Activated naive CD4-positive, alpha-beta T cell treated with anti-CD3 and anti-CD28 coated beads for 36 hours (primary cell): ENCODE measurements around the gene ZNF23. TPM values are rescaled to one million over a fixed set of nuclear protein-coding genes. Genes with fewer than 3 reads are reported as not detected.

Experiments used
- CTCF ChIA-PET: fragments of 350-600 bp; sonication (Branson Sonifier 250); formaldehyde crosslinking; loops from one replicate; lab custom pipeline; 2021; ENCODE audit warnings: antibody characterized with exemption; lab: Charles Lee
- DNase-seq: peaks from one replicate; pipeline ENCODE4 v3.0.0-alpha.2; 2020
- H3K27ac Mint-ChIP-seq: one replicate; pipeline ENCODE4 v1.8.0; 2021; ENCODE audit warnings: mild to moderate bottlenecking, mixed read lengths
- H3K27me3 Mint-ChIP-seq: one replicate; pipeline ENCODE4 v1.8.0; 2021; ENCODE audit warnings: low read depth, mixed read lengths
- H3K36me3 Mint-ChIP-seq: one replicate; pipeline ENCODE4 v1.8.0; 2021; ENCODE audit warnings: low read depth, mixed read lengths
- H3K4me1 Mint-ChIP-seq: one replicate; pipeline ENCODE4 v1.8.0; 2021; ENCODE audit warnings: low read depth, mixed read lengths
- H3K4me3 Mint-ChIP-seq: one replicate; pipeline ENCODE4 v1.8.0; 2021; ENCODE audit warnings: mild to moderate bottlenecking, moderate library complexity, mixed read lengths
- H3K9me3 Mint-ChIP-seq: one replicate; pipeline ENCODE4 v1.8.0; 2021; ENCODE audit warnings: mixed read lengths
- intact Hi-C: fragments of 100-400 bp; cut with micrococcal nuclease; formaldehyde crosslinking; loops from one replicate; pipeline ENCODE4 v1.15.1; 2023
- total RNA-seq, 2 experiments: library from RNA; stranded (reverse); gene quantifications; one replicate each; pipeline ENCODE4 v1.2.3, GENCODE V29; 2021

The ZNF23 gene
- total RNA-seq, 2 experiments from 2014 or later, result 6.9 to 7.1 TPM

GRCh38 chr16:71464231-71464630, 2.2 kb upstream of the ZNF23 start:
- CTCF ChIA-PET, result interaction anchor here (1.0 to 4.9 kb wide), 5 partner anchors 10 to 51 kb away, joined by 3 to 20 read pairs (median 4); no protein-coding TSS in a partner anchor
- no peak overlapping the region for H3K27ac Mint-ChIP-seq
- H3K4me1 Mint-ChIP-seq, result peaks cover 18% of the 10 kb centered on the region
- no peak for DNase-seq
- H3K36me3 Mint-ChIP-seq, result no peaks in the 10 kb centered on the region
- H3K27me3 Mint-ChIP-seq, result no peaks in the 10 kb centered on the region
- intact Hi-C loops, result loop anchor here (5.0 kb wide), 2 partner anchors 33 to 258 kb away; partner anchors contain the start of gene PHLPP2
- no peaks in the 10 kb centered on the region for H3K9me3 Mint-ChIP-seq
- H3K4me3 Mint-ChIP-seq, result no peak overlapping the region

- Mint-ChIP-seq H3K27me3 (no peaks in the 10 kb centered on the region), H3K9me3 (no peaks in the 10 kb centered on the region), H3K27ac (no peak overlapping the region), H3K4me3 (peak overlapping the region; percentile 89), H3K4me1 (peaks cover 18% of the 10 kb centered on the region), H3K36me3 (peaks cover 7% of the 10 kb centered on the region)
- intact Hi-C loops, result loop anchor here (5.0 kb wide), 2 partner anchors 36 to 261 kb away; partner anchors contain the start of gene PHLPP2
- CTCF ChIA-PET, result interaction anchor here (0.6 to 4.9 kb wide), 2 partner anchors 20 to 39 kb away, joined by 3 to 20 read pairs; no protein-coding TSS in a partner anchor
- no peak for DNase-seq
Observed at GRCh38 chr16:71460941-71461340, 1.1 kb downstream of the ZNF23 start.

GRCh38 chr16:71460236-71460635, 1.8 kb downstream of the ZNF23 start:
- H3K4me1 Mint-ChIP-seq, result peaks cover 18% of the 10 kb centered on the region
- H3K27me3 Mint-ChIP-seq, result no peaks in the 10 kb centered on the region
- H3K4me3 Mint-ChIP-seq, result no peak overlapping the region
- CTCF ChIA-PET, result interaction anchor here (0.6 to 4.9 kb wide), 3 partner anchors 20 to 40 kb away, joined by 3 to 20 read pairs (median 3); no protein-coding TSS in a partner anchor
- H3K27ac Mint-ChIP-seq, result no peak overlapping the region
- no peaks in the 10 kb centered on the region for H3K9me3 Mint-ChIP-seq
- no peak for DNase-seq
- H3K36me3 Mint-ChIP-seq, result peaks cover 7% of the 10 kb centered on the region
- intact Hi-C loops, result loop anchor here (5.0 kb wide), 2 partner anchors 37 to 262 kb away; partner anchors contain the start of gene PHLPP2

GRCh38 chr16:71459510-71459909, 2.5 kb downstream of the ZNF23 start:
- CTCF ChIA-PET, result interaction anchor here (0.8 to 4.9 kb wide), 3 partner anchors 37 to 48 kb away, joined by 3 to 20 read pairs (median 5); no protein-coding TSS in a partner anchor
- Mint-ChIP-seq H3K4me1 (peaks cover 18% of the 10 kb centered on the region), H3K27me3 (no peaks in the 10 kb centered on the region), H3K36me3 (peaks cover 15% of the 10 kb centered on the region), H3K4me3 (no peak overlapping the region), H3K9me3 (no peaks in the 10 kb centered on the region), H3K27ac (no peak overlapping the region)
- intact Hi-C loops, result no loop called here
- no peak for DNase-seq

GRCh38 chr16:71456801-71457200, 5.2 kb downstream of the ZNF23 start:
- Mint-ChIP-seq H3K27ac (no peak overlapping the region), H3K4me3 (no peak overlapping the region), H3K36me3 (peaks cover 42% of the 10 kb centered on the region), H3K27me3 (no peaks in the 10 kb centered on the region), H3K9me3 (peaks cover 11% of the 10 kb centered on the region), H3K4me1 (peaks cover 8% of the 10 kb centered on the region)
- CTCF ChIA-PET, result interaction anchor here (0.8 kb wide), 1 partner anchor 46 kb away, joined by 3 read pairs; no protein-coding TSS in a partner anchor
- no peak for DNase-seq
- intact Hi-C loops, result no loop called here

- no peak for DNase-seq
- Mint-ChIP-seq H3K27ac (no peak overlapping the region), H3K4me1 (no peaks in the 10 kb centered on the region), H3K36me3 (peaks cover 78% of the 10 kb centered on the region), H3K9me3 (peaks cover 38% of the 10 kb centered on the region), H3K4me3 (no peak overlapping the region), H3K27me3 (no peaks in the 10 kb centered on the region)
- intact Hi-C loops, result no loop called here
- CTCF ChIA-PET, result interaction anchor here (1.2 kb wide), 1 partner anchor 13 kb away, joined by 4 read pairs; no protein-coding TSS in a partner anchor
Observed at GRCh38 chr16:71453036-71453435, 9.0 kb downstream of the ZNF23 start.

GRCh38 chr16:71449020-71449419, 13.0 kb downstream of the ZNF23 start:
- intact Hi-C loops, result no loop called here
- H3K36me3 Mint-ChIP-seq, result peaks cover 65% of the 10 kb centered on the region
- no peak for DNase-seq
- peaks cover 63% of the 10 kb centered on the region for H3K9me3 Mint-ChIP-seq
- no peaks in the 10 kb centered on the region for H3K4me1 Mint-ChIP-seq
- no peak overlapping the region for H3K4me3 Mint-ChIP-seq
- CTCF ChIA-PET, result no interaction called here
- H3K27ac Mint-ChIP-seq, result no peak overlapping the region
- H3K27me3 Mint-ChIP-seq, result no peaks in the 10 kb centered on the region

GRCh38 chr16:71448274-71448866, 13.7 kb downstream of the ZNF23 start:
- H3K9me3 Mint-ChIP-seq, result peaks cover 67% of the 10 kb centered on the region

GRCh38 chr16:71443714-71444113, 18.3 kb downstream of the ZNF23 start:
- peaks cover 36% of the 10 kb centered on the region for H3K9me3 Mint-ChIP-seq
- H3K4me1 Mint-ChIP-seq, result no peaks in the 10 kb centered on the region
- peaks cover 14% of the 10 kb centered on the region for H3K36me3 Mint-ChIP-seq
- DNase-seq, result no peak
- intact Hi-C loops, result no loop called here
- CTCF ChIA-PET, result no interaction called here
- H3K27me3 Mint-ChIP-seq, result peaks cover 18% of the 10 kb centered on the region
- H3K27ac Mint-ChIP-seq, result no peak overlapping the region
- no peak overlapping the region for H3K4me3 Mint-ChIP-seq

More at GRCh38 chr16:71448274-71448866, 13.7 kb downstream of the ZNF23 start:
- no peak overlapping the region for H3K4me3 Mint-ChIP-seq
- CTCF ChIA-PET, result no interaction called here
- H3K4me1 Mint-ChIP-seq, result no peaks in the 10 kb centered on the region
- no peak for DNase-seq
- H3K36me3 Mint-ChIP-seq, result peaks cover 60% of the 10 kb centered on the region
- no peaks in the 10 kb centered on the region for H3K27me3 Mint-ChIP-seq
- H3K27ac Mint-ChIP-seq, result no peak overlapping the region
- intact Hi-C loops, result no loop called here

- Mint-ChIP-seq H3K4me1 (no peaks in the 10 kb centered on the region), H3K4me3 (no peak within 1 kb of the TSS), H3K36me3 (peaks cover 2% of the 10 kb centered on the region), H3K27ac (no peak within 1 kb of the TSS), H3K9me3 (peaks cover 21% of the 10 kb centered on the region), H3K27me3 (peaks cover 29% of the 10 kb centered on the region)
- no peak for DNase-seq
- CTCF ChIA-PET, result interaction anchor here (0.6 to 0.8 kb wide), 2 partner anchors 96 to 502 kb away, joined by 3 read pairs; no protein-coding TSS in a partner anchor
- intact Hi-C loops, result no loop called here
Observed at GRCh38 chr16:71442051-71442440, 20.0 kb downstream of the ZNF23 start, which contains the start of gene TLE7. Gene TLE7 (minus strand): TSS chr16:71442054. CDS start chr16:71433324, 8,730 bp downstream.

GRCh38 chr16:71441348-71442050, 20.5 kb downstream of the ZNF23 start:
- DNase-seq, result peak; percentile 38
- Mint-ChIP-seq H3K27me3 (peaks cover 29% of the 10 kb centered on the region), H3K9me3 (peaks cover 20% of the 10 kb centered on the region), H3K27ac (no peak overlapping the region), H3K36me3 (peaks cover 2% of the 10 kb centered on the region), H3K4me1 (no peaks in the 10 kb centered on the region), H3K4me3 (no peak overlapping the region)
- intact Hi-C loops, result loop anchor here (2.0 kb wide), 1 partner anchor 57 kb away; no protein-coding TSS in a partner anchor
- CTCF ChIA-PET, result no interaction called here
